Activated T-cell treated with anti-CD3 and anti-CD28 coated beads, Interleukin-2, amount 50 U/mL, for 72 hours (primary cell): ENCODE data around the gene RFX2. TPM values are rescaled to one million over a fixed set of nuclear protein-coding genes. Genes with fewer than 3 reads are reported as not detected.

Experiments
- ATAC-seq, 2 donors: fragments of 150-1000 bp; cut with Tn5 transposase; replicated peaks in 1 of 2; 2 replicates each; pipeline ENCODE4 v1.10.0; 2021; ENCODE audit warnings: moderate library complexity in 2 of 2, mild to moderate bottlenecking in 1 of 2
- DNase-seq, 2 donors: peaks; one replicate each; pipeline ENCODE4 v3.0.0; 2021 to 2022; ENCODE audit warnings: mixed read lengths in 1 of 2
- H3K27ac Mint-ChIP-seq: one replicate; pipeline ENCODE4 v1.8.0; 2022; ENCODE audit warnings: mild to moderate bottlenecking, moderate library complexity, mixed read lengths
- H3K27me3 Mint-ChIP-seq: one replicate; pipeline ENCODE4 v1.8.0; 2022; ENCODE audit warnings: low read depth, mixed read lengths
- H3K36me3 Mint-ChIP-seq, 2 donors: one replicate each; pipeline ENCODE4 v1.8.0; 2022; ENCODE audit warnings: mixed read lengths in 2 of 2, mild to moderate bottlenecking in 1 of 2; ENCODE audit not compliant: insufficient read depth in 2 of 2
- H3K4me1 Mint-ChIP-seq: one replicate; pipeline ENCODE4 v1.8.0; 2022; ENCODE audit warnings: low read depth, mixed read lengths
- H3K4me3 Mint-ChIP-seq, 2 donors: one replicate each; pipeline ENCODE4 v1.8.0; 2022; ENCODE audit warnings: mild to moderate bottlenecking in 2 of 2, mixed read lengths in 2 of 2, moderate library complexity in 2 of 2
- H3K9me3 Mint-ChIP-seq, 2 donors: one replicate each; pipeline ENCODE4 v1.8.0; 2022; ENCODE audit warnings: mixed read lengths in 2 of 2
- total RNA-seq, 2 donors: library from RNA; stranded (reverse); gene quantifications; one replicate each; pipeline ENCODE4 v1.2.3, GENCODE V29; 2022

Gene RFX2
- total RNA-seq, 2 donors from 2014 or later = 8.7 to 11.6 TPM

DNA sequence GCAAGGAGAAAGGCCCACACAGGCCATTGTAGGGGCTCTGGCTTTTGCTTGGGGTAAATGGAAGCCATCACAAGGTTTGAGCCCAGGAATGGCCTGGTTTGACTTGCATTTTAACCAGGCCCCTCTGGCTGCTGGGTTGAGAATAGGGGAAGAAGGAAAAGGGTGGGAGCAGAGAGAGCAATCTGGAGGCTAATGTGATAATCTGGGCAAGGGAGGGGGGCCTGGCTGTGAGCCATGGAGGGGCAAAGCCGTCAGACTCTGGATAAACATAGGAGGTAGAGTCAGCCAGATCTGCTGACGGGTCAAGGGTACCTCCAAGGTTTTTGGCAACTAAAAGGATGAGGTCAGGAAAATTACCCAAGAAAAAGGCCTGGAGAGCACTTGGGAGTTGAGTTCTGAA, 41.6 kb downstream of the RFX2 start:
- Mint-ChIP-seq H3K4me1 (peaks cover 43% of the 10 kb centered on the region), H3K27ac (no peak overlapping the region), H3K9me3 (peaks cover 6 to 8% of the 10 kb centered on the region in 2 donors), H3K27me3 (no peaks in the 10 kb centered on the region), H3K36me3 (peaks cover 0 to 5% of the 10 kb centered on the region in 2 donors), H3K4me3 (no peak overlapping the region)
- DNase-seq = no peak
- ATAC-seq = no peak

- Mint-ChIP-seq H3K27ac (no peak overlapping the region), H3K4me3 (no peak overlapping the region)
These were observed 42.3 kb downstream of the RFX2 start for GRCh38 chr19:6067975-6068374.

DNA sequence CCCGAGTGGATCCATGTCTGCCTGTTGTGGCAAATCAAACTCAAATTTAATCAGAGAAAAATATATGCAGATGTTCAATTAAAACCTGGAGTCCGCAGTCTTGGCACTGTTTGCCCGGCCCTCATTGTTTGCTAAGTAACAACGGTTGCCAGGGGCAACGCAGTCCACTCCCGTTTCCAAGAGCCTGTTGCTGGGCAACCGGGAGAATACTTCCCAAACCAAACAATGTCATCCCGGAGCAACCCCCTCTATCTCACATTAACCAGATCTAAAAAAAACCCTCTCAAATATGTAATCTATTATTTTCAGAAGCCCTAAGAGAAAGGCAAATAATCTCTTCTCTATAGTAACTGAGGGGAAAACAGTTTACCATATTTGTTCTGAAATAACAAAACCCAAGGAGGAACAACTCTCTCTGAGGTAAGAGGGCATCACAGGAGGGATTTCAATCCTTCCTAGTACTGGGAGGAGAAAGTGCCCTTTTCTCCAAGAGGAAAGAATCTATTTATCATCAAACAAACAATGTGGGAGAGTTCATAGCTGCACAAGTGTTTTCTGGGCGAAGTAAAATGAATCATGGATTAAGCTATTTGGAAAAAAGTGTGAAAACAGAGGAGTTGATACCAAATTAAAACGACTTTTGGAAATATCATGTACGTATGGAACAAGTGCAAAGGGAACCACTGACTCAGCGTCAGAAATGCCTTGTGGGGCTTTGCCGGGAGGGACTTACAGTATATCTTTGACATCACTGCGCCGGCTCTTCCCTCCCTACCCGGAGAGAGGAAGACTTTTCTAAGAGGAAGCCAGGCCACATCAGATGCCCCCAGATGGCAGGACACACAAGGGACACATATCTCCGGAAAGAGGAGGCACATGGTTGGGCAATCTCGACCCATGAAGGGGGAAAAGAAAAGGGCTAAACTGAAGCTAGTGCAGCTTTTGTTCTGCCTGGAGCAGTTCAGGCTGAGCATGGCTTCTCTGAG, 43.3 kb downstream of the RFX2 start:
- peak overlapping the region; percentile 9 to 24 for H3K4me3 Mint-ChIP-seq
- no peak for ATAC-seq
- H3K4me1 Mint-ChIP-seq = peaks cover 57% of the 10 kb centered on the region

More at GRCh38 chr19:6067975-6068374, 42.3 kb downstream of the RFX2 start:
- no peak for ATAC-seq
- peaks cover 47% of the 10 kb centered on the region for H3K4me1 Mint-ChIP-seq
- peaks cover 0 to 5% of the 10 kb centered on the region in 2 donors for H3K36me3 Mint-ChIP-seq
- no peaks in the 10 kb centered on the region for H3K27me3 Mint-ChIP-seq
- peaks cover 6 to 8% of the 10 kb centered on the region in 2 donors for H3K9me3 Mint-ChIP-seq
- DNase-seq = no peak

GRCh38 chr19:6065685-6066374, 44.5 kb downstream of the RFX2 start:
- DNase-seq (peak; percentile 52 to 71), ATAC-seq (peak; percentile 73 to 74)
- H3K36me3 Mint-ChIP-seq = peaks cover 0 to 5% of the 10 kb centered on the region in 2 donors
- H3K27me3 Mint-ChIP-seq = no peaks in the 10 kb centered on the region
- peaks cover 68% of the 10 kb centered on the region for H3K4me1 Mint-ChIP-seq
- peak overlapping the region; percentile 58 to 70 for H3K4me3 Mint-ChIP-seq
- H3K9me3 Mint-ChIP-seq = peaks cover 6 to 8% of the 10 kb centered on the region in 2 donors
- H3K27ac Mint-ChIP-seq = peak overlapping the region; percentile 43

More for the DNA sequence above, 43.3 kb downstream of the RFX2 start:
- Mint-ChIP-seq H3K27me3 (no peaks in the 10 kb centered on the region), H3K27ac (no peak overlapping the region), H3K36me3 (peaks cover 0 to 5% of the 10 kb centered on the region in 2 donors), H3K9me3 (peaks cover 6 to 8% of the 10 kb centered on the region in 2 donors)
- no peak for DNase-seq

DNA sequence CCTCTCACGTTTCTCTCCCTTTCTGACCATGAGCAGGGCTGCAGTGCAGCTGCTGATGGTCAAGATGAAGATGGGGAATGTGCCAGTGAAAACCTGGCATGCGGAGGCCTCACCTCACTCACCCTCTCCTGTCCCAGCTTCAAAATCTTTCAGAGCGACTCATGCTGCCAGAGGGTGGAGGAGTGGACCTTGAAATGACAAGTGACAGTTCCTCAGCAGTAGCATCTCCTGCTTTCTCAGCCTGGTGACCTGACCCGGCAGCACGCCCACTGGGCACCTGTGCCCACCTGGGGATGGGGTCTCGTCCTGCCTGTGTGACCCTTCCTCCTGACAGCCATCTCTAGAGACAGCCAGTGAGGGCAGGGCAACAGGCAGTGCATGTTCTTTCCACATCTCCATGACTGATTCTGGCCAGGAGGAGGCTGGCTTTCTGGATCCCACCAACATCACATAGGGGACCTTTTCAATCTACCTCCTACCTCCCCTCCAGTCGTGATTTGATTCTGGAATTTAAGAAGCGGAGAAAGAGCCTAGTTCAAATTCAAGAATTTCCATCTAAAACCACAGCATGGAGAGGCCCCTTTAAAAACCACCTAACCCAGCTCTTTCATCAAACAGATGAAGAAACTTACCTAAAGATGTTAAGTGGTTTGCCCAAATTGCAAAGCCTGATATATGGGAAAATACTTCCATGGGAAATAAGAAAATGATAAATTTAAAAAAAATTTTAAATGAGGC, 45.8 kb downstream of the RFX2 start:
- Mint-ChIP-seq H3K27ac (no peak overlapping the region), H3K4me3 (no peak overlapping the region), H3K27me3 (no peaks in the 10 kb centered on the region), H3K36me3 (peaks cover 0 to 3% of the 10 kb centered on the region in 2 donors), H3K9me3 (peaks cover 4 to 5% of the 10 kb centered on the region in 2 donors), H3K4me1 (peaks cover 77% of the 10 kb centered on the region)
- ATAC-seq = no peak
- DNase-seq = no peak

DNA sequence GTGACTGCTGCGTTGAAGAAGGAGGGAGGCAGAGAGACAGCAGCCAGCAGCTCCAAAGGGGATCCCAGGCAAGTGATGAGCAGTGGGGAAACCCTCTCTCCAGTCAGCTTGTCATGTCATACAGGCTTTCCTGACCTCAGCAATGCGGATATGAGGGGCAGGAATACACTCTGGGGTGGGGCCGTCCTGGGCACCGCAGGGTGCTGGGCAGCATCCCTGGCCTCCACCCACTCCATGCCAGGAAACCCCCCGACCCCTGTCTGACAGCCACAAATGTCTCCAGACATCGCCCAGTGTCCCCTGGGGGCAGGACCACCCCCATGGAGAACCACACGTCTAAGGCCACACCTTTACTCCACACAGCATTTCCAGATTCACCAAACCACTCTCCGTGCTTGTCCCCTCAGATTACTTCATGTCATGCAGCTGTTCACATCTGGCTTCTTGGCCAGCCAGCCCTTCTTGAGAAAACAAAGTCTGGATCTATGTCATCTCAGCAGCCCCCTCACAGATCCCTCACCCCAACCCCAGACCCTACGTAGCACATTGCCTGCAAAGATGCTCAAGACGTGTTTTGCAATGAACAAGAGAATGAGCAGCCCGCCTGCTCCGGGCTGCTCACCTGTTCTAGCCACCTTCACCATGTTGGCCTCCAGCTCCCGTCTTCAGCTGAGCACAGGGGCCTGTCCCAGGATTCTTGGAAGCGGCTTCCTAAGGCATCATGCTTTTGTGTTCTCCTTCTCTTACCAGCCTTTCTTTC, 46.5 kb downstream of the RFX2 start:
- H3K4me3 Mint-ChIP-seq = no peak overlapping the region
- H3K4me1 Mint-ChIP-seq = peaks cover 76% of the 10 kb centered on the region
- H3K9me3 Mint-ChIP-seq = peaks cover 1 to 2% of the 10 kb centered on the region in 2 donors
- no peaks in the 10 kb centered on the region for H3K27me3 Mint-ChIP-seq
- H3K36me3 Mint-ChIP-seq = no peaks in the 10 kb centered on the region
- H3K27ac Mint-ChIP-seq = no peak overlapping the region
- ATAC-seq (no peak), DNase-seq (no peak)

DNA sequence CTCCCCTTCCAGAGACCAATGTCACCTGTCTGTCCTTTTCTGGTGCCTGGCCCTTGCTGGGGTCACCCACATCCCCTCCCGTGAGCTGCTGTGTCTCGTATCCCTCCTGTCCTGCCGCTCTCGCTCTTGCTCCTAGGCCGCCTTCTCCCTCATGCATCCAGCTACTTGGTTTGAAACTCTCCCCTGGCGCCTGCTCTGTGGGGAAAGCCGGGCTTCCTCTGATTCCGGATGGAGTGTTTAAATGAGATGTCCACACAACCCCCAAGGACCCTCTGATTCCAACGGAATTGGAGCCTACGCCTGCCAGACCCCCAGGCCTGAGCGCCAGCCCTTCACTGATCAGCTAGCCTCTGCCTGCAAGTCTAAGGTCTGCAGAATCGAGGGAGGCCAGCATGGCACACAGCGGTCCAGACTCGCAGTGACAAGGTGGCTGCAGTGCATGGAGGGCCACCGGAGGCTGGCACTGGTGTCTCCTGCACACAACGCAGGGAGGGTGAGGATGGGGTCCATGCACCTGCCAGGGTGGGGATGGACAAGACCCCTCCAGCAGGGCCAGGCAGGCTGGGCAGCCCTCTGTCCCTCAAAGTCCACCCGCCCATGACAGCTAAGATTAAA, 47.2 kb downstream of the RFX2 start:
- no peaks in the 10 kb centered on the region for H3K36me3 Mint-ChIP-seq
- H3K27ac Mint-ChIP-seq = no peak overlapping the region
- peaks cover 76% of the 10 kb centered on the region for H3K4me1 Mint-ChIP-seq
- H3K9me3 Mint-ChIP-seq = no peaks in the 10 kb centered on the region
- no peak for DNase-seq
- H3K27me3 Mint-ChIP-seq = no peaks in the 10 kb centered on the region
- no peak for ATAC-seq
- H3K4me3 Mint-ChIP-seq = peak overlapping the region; percentile 53 to 78

DNA sequence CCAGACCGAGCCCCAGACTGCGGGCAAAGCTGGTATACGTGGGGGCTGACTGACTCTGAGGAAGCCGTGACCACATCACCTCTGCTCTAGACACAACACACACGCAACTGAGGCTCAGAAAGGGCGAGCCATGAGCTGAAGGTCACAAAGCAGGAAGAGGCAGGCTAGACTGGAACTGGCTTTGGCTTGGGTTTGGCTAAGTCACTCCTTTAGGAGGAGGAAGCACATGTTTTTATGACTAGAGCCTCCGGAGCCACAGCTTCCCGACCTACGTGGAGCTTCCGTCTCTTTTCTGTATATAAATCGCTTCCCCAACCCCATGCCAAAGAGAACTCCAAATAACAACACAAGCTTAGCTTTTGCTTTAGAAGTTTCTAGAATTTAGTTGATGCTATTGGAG, 48.0 kb downstream of the RFX2 start:
- Mint-ChIP-seq H3K36me3 (no peaks in the 10 kb centered on the region), H3K4me3 (peak overlapping the region; percentile 53 to 78), H3K27ac (peak overlapping the region; percentile 86), H3K4me1 (peaks cover 81% of the 10 kb centered on the region), H3K9me3 (no peaks in the 10 kb centered on the region), H3K27me3 (no peaks in the 10 kb centered on the region)
- DNase-seq = peak; percentile 60 to 67
- ATAC-seq = peak; percentile 74 to 75

DNA sequence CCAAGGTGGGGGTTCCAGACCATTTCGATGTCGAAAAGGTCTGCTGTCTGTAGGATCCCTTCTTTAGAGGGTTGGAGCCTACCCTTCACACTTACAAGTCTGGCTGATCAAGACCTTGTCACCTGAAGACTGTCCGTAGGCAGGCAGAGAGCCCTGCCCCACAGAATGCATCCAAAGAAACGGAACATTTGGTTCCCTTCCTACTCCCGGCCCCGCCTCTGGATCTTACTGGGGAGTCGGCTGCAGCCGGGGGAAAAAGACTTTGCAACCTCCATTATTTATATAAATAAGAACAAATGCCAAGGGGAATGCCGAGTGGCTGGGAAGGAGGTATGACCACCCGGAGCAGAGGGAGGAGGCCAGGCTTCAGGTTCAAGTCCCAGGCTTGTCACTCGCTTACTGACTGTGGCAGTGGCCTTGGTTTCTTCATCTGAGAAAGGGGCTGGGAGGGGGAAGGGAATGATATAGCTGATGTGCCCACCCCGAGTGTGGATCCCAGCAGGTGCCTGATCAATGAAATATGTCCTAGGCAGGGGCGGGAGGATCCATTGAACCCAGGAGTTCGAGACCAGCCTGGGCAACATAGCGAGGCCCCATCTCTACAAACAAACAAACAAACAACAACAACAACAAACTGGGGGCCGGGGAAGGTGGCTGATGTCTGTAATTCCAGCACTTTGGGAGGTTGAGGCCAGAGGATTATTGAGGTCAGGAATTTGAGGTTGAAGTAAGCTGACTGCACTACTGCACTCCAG, 48.7 kb downstream of the RFX2 start:
- no peak for DNase-seq
- Mint-ChIP-seq H3K27me3 (no peaks in the 10 kb centered on the region), H3K36me3 (no peaks in the 10 kb centered on the region), H3K4me1 (peaks cover 81% of the 10 kb centered on the region), H3K4me3 (peak overlapping the region; percentile 77 to 78), H3K27ac (peak overlapping the region; percentile 86), H3K9me3 (no peaks in the 10 kb centered on the region)
- ATAC-seq = no peak

DNA sequence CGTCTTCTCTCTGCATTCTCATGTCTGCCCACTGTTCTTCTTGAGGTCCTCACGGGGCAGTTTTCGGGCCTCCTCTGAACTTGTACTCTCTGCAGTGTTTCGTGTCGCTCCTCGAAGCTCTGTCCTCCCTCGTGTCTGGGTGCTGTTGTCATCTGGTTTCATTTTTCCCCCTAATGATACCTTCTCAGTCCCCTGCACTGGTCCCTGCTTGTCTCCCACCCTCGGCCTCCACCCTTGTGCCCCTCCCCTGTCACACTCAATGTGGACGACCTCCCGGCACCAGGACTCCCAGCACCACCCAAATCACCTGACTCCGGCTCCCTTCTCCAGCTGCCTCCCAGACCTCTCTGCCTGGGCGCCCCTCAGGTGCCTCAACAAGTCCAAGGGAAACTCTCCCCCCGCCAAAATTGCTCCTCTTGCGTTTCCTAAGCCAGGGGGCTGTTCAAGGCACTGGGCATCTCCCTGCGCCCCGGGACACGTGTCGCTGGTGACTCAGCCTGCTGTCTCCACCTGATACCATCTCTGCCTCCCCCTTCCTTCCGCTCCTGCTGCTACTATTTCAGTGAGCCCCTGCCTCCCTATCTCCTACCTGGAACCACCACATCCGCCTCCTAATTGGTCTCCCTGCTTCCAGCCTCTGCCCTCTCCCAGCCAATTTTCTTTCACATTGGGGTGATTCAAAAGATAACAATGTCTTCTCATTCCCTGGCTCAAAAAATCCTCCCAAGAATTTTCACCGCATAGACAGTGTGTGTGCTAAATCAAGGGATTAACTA, 49.5 kb downstream of the RFX2 start:
- DNase-seq (peak; percentile 53 to 63), ATAC-seq (peak; percentile 49 to 63)
- H3K27me3 Mint-ChIP-seq = no peaks in the 10 kb centered on the region
- H3K9me3 Mint-ChIP-seq = no peaks in the 10 kb centered on the region
- H3K4me3 Mint-ChIP-seq = peak overlapping the region; percentile 77 to 78
- no peaks in the 10 kb centered on the region for H3K36me3 Mint-ChIP-seq
- peak overlapping the region; percentile 13 for H3K27ac Mint-ChIP-seq
- peaks cover 73% of the 10 kb centered on the region for H3K4me1 Mint-ChIP-seq
